Measurements from ENCODE around the gene UGT1A4.
"Not testable (repeated sequence)": the region's sequence is repeated elsewhere in the genome, so short reads cannot be mapped to it uniquely, and the experiment has no call there.

The UGT1A4 gene

DNA sequence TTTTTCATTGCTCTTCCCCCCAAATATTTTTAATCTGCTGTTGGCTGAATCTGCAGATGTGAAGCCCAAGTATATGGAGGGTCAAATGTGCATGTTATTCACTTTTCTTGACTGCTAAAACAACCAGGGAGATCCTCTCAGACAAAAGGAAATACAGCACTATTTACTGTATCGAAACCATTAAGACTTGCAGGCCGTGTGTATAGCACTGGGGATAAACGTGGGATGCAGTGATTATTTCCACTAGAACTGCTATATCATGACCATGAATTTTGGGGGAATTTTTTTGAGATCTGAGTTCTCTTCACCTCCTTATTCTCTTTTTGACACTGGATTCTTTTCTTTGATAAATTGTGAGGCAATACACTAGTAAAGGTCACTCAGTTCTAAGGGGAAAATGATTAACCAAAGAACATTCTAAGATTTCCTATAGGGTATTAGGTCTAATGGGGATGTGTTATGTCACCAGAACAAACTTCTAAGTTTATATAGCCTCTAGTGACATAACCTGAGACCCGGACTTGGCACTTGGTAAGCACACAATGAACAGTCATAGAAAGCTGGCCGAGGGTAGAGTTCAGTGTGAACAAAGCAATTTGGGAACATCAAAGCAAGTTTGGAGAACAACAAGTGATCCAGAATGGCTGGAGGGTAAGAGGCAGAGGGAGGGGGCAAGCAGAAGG is 26.7 kb downstream of the UGT1A4 start:
- in situ Hi-C loops (cut with HindIII; ENCODE audit: low pct_unique_long_range_greater_than_20kb, low sequenced_read_pairs), result no loop called here
- no peak for TF ChIP-seq JUND (IDR thresholded peaks at IDR 0.05; ENCODE audit: low read depth)
- no peak for DNase-seq (ENCODE audit: low read depth in 1 of 2, low spot score in 1 of 2)

DNA sequence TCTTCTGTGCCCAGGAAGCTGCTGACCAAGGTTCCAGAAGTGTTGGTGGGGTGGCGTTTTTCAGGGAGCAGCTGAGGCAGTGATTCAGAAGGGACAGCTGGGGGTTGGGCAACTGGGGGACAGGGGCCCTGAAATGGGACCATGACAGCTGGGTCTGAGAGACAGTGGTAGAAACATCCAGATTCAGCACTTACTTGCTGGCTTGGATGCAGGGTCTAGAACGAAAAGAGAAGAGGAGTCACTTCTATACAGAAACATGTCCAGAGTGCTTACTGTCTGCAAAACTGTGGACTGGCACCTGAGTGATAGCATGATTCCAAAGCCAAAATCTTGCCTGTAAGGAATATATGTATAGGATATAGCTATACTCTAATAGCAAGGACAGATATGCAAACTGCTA is 27.3 kb downstream of the UGT1A4 start:
- in situ Hi-C loops (cut with HindIII; ENCODE audit: low pct_unique_long_range_greater_than_20kb, low sequenced_read_pairs), result not testable (repeated sequence)

DNA sequence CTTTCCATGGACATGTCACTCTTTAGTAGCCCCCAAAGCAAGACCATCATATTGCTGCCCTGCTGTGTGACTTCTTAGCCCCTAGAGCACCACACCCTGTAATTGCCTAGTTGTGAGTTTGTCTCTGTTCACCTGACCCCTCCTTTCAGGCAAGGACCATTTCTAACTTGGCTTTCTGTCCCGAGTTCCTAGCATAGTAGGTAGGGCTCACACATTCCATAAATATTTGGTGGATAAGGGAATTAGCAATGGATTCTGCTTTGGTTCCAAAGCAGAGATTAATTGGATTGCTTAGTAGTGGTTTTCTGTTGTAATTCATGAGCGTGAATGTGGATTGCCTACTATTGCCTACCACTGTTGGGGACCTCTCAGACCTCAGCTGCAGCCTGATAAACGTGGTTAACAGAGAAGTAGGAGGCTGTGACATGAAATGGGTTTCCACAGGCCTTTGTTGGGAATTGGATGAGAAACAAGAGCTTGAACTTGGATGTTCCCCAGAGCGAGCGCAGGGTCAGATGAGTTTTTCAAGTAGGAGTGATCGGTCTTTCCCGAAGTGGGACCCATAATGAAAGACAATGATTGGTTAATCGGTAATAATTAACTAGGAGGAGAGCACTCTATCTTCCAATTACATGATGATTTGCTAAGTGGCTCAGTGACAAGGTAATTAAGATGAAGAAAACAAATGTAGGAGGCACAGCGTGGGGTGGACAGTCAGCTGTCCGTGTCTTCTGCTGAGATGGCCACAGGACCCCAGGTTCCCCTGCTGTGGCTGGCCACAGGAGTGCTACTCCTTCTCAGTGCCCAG is 28.1 kb downstream of the UGT1A4 start:
- in situ Hi-C loops (cut with HindIII; ENCODE audit: low pct_unique_long_range_greater_than_20kb, low sequenced_read_pairs), result no loop called here
- TF ChIP-seq JUND (IDR thresholded peaks at IDR 0.05; ENCODE audit: low read depth), result no peak
- no peak for DNase-seq (ENCODE audit: low read depth in 1 of 2, low spot score in 1 of 2)

More for the DNA sequence above, 27.3 kb downstream of the UGT1A4 start:
- DNase-seq (ENCODE audit: low read depth in 1 of 2, low spot score in 1 of 2), result not testable (repeated sequence)

DNA sequence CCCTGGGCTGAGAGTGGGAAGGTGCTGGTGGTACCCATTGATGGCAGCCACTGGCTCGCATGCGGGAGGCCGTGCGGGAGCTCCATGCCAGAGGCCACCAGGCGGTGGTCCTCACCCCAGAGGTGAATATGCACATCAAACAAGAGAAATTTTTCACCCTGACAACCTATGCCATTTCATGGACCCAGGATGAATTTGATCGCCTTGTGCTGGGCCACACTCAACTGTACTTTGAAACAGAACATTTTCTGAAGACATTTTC is 28.7 kb downstream of the UGT1A4 start:
- in situ Hi-C loops (cut with HindIII; ENCODE audit: low pct_unique_long_range_greater_than_20kb, low sequenced_read_pairs), result no loop called here
- DNase-seq (ENCODE audit: low read depth in 1 of 2, low spot score in 1 of 2), result no peak
- no peak for TF ChIP-seq JUND (IDR thresholded peaks at IDR 0.05; ENCODE audit: low read depth)

DNA sequence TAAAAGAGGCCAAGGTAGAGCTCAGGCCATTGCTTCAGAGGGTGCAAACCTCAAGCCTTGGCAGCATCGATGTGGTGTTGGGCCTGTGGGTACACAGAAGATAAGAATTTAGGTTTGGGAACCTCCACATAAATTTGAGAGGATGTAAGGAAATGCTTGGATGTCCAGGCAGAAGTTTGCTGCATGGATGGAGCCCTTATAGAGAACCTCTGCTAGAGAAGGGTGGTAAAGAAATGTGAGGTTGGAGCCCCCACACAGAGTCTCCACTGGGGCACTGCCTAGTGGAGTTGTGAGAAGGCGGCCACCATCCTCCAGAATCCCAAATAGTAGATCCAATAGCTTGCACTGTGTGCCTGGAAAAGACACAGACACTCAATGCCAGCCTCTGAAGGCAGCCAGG is 32.2 kb downstream of the UGT1A4 start:
- DNase-seq (ENCODE audit: low read depth in 1 of 2, low spot score in 1 of 2), result not testable (repeated sequence)

DNA sequence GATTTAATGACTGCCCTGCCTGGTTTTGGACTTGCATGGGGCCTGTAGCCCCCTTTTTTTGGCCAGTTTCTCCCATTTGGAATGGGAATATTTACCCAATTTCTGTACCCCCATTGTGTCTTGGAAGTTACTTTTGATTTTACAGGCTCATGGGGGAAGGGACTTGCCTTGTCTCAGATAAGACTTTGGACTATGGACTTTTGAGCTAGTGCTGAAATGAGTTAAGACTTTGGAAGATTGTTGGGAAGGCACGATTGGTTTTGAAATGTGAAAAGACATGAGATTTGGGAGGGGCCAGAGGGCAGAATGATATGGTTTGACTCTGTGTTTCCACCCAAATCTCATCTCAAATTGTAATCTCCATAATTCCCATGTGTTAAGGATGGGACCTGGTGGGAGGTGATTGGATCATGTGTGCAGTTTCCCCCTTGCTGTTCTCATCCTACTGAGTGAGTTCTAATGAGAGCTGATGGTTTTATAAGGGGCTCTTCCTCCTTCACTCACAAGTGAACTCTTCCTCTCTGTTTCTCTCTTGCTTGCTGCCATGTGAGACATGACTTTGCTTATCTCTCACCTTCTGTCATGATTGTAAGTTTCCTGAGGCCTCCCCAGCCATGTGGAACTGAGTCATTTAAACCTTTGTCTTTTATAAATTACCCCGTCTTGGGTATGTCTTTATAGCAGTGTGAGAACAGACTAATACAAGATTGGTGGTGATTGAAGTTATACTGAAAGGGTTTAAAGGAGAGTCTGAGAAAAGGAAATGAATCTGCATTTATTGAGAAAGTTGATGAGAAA is 32.9 kb downstream of the UGT1A4 start:
- in situ Hi-C loops (cut with HindIII; ENCODE audit: low pct_unique_long_range_greater_than_20kb, low sequenced_read_pairs); DNase-seq (ENCODE audit: low read depth in 1 of 2, low spot score in 1 of 2): not testable (repeated sequence)

More for the DNA sequence above, 32.2 kb downstream of the UGT1A4 start:
- in situ Hi-C loops (cut with HindIII; ENCODE audit: low pct_unique_long_range_greater_than_20kb, low sequenced_read_pairs), result not testable (repeated sequence)

DNA sequence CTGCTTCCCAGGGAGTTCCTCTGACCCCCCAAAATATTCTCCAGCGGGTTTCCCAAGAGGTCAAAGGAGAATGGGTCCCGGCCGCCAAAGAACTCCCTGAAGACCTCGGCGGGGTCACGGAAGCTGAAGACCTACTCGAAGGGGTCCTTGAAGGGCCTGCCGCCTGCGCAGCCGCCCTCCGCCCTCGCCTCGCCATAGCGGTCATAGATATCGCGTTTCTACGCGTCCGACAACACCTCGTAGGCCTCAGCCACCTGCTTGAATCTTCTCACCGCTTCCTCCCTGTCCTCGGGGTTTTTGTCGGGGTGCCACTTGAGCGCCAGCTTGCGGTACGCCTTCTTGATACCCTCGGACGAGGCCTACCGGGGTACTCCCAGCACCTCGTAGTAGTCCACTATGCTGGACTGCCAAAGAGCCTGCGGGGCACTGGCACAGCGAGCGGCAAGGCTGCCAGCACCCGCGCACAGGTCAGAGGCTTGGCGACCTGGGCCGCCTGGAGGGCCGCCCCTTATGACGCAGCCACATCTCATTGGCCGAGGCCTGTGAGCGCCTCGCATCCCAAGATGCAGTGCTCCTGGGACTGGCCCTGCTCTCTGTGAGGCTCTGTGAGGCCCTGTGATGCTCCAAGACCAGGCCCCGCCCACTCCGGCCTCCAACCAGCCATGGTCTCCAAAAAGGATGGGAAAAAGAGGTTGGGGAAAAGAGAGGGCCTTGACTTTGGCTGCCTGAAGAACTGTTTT is 36.5 kb downstream of the UGT1A4 start:
- in situ Hi-C loops (cut with HindIII; ENCODE audit: low pct_unique_long_range_greater_than_20kb, low sequenced_read_pairs), result no loop called here
- DNase-seq (ENCODE audit: low read depth in 1 of 2, low spot score in 1 of 2), result no peak
- no peak for TF ChIP-seq JUND (IDR thresholded peaks at IDR 0.05; ENCODE audit: low read depth)

DNA sequence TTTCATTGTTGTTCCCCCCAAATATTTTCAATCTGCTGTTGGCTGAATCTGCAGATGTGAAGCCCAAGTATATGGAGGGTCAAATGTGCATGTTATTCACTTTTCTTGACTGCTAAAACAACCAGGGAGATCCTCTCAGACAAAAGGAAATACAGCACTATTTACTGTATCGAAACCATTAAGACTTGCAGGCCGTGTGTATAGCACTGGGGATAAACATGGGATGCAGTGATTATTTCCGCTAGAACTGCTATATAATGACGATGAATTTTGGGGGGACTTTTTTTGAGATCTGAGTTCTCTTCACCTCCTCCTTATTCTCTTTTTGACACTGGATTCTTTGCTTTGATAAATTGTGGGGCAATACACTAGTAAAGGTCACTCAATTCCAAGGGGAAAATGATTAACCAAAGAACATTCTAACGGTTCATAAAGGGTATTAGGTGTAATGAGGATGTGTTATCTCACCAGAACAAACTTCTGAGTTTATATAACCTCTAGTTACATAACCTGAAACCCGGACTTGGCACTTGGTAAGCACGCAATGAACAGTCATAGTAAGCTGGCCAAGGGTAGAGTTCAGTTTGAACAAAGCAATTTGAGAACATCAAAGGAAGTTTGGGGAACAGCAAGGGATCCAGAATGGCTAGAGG is 38.0 kb downstream of the UGT1A4 start:
- in situ Hi-C loops (cut with HindIII; ENCODE audit: low pct_unique_long_range_greater_than_20kb, low sequenced_read_pairs), result no loop called here
- DNase-seq (ENCODE audit: low read depth in 1 of 2, low spot score in 1 of 2), result no peak
- TF ChIP-seq JUND (IDR thresholded peaks at IDR 0.05; ENCODE audit: low read depth), result no peak

DNA sequence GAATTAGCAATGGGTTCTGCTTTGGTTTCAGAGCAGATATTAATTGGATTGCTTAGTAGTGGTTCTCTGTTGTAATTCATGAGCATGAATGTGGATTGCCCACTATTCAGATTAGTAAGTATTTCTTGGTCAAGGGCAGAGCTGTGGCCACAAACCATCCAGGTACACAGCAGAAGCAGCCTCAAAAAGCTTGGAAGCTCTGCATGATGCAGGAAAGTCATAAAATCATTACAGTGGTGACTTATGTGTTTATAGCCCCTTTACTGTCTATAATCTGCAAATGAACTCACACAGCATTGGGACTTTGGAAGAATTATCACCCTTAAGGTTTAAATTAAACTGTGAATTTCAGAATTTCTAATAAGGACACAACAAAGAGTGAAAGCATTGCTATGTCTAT is 39.6 kb downstream of the UGT1A4 start:
- in situ Hi-C loops (cut with HindIII; ENCODE audit: low pct_unique_long_range_greater_than_20kb, low sequenced_read_pairs), result no loop called here
- no peak for TF ChIP-seq JUND (IDR thresholded peaks at IDR 0.05; ENCODE audit: low read depth)
- no peak for DNase-seq (ENCODE audit: low read depth in 1 of 2, low spot score in 1 of 2)

DNA sequence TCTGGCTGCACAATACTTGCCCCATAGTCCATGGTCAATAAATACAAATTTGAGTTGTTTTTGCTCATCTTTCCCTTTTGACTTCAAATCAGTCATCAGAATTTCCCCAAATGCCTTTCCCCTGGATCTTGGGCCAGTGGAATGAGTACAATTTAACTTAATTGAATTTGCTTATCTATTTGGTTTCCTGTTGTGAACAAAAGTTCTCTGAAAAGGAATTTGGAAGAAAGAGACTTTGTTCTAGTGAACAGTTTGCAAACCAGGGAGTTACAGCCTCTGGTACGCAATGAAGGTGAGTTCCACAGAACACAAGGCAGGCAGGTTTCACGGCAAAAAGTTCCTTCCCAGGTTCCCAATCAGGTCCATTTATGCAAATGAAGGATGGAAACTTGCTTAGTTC is 40.3 kb downstream of the UGT1A4 start:
- no peak for TF ChIP-seq JUND (IDR thresholded peaks at IDR 0.05; ENCODE audit: low read depth)
- DNase-seq (ENCODE audit: low read depth in 1 of 2, low spot score in 1 of 2), result no peak
- in situ Hi-C loops (cut with HindIII; ENCODE audit: low pct_unique_long_range_greater_than_20kb, low sequenced_read_pairs), result no loop called here

DNA sequence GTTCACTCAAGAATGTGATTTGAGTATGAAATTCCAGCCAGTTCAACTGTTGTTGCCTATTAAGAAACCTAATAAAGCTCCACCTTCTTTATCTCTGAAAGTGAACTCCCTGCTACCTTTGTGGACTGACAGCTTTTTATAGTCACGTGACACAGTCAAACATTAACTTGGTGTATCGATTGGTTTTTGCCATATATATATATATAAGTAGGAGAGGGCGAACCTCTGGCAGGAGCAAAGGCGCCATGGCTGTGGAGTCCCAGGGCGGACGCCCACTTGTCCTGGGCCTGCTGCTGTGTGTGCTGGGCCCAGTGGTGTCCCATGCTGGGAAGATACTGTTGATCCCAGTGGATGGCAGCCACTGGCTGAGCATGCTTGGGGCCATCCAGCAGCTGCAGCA is 41.5 kb downstream of the UGT1A4 start, which contains the start of gene UGT1A1:
TSS of gene UGT1A1 (plus strand) at position 228 of the 400 bp plus-strand sequence. CDS start at position 246, 18 bp downstream.
- no peak for TF ChIP-seq JUND (IDR thresholded peaks at IDR 0.05; ENCODE audit: low read depth)
- in situ Hi-C loops (cut with HindIII; ENCODE audit: low pct_unique_long_range_greater_than_20kb, low sequenced_read_pairs), result no loop called here
- DNase-seq (ENCODE audit: low read depth in 1 of 2, low spot score in 1 of 2), result no peak

Measured in T47D (cell line).